Testis (tissue), 2 donors: ENCODE results near the gene ARHGAP22.

Experiments used
- CTCF ChIP-seq, 3 experiments: fragments of 450-650 bp in 2 of 3; fragments of 200-600 bp in 1 of 3; sonication (generic) in 1 of 3; IDR thresholded peaks; one replicate each; pipeline ENCODE4 v1.5.1; 2016 to 2019; ENCODE audit warnings: antibody characterized with exemption in 3 of 3, mild to moderate bottlenecking in 2 of 3, moderate library complexity in 1 of 3
- POLR2A ChIP-seq: fragments of 450-650 bp; IDR thresholded peaks from one replicate; pipeline ENCODE4 v1.6.1; 2017; ENCODE audit warnings: antibody characterized with exemption, mild to moderate bottlenecking, moderate library complexity

- TF ChIP-seq POLR2A (no peak), CTCF (IDR thresholded peaks at IDR 0.05) (no peak)
These were observed 49.2 kb upstream of the ARHGAP22 start for GRCh38 chr10:48653944-48654698.
